ENCODE data around the gene CUX1.

DNA sequence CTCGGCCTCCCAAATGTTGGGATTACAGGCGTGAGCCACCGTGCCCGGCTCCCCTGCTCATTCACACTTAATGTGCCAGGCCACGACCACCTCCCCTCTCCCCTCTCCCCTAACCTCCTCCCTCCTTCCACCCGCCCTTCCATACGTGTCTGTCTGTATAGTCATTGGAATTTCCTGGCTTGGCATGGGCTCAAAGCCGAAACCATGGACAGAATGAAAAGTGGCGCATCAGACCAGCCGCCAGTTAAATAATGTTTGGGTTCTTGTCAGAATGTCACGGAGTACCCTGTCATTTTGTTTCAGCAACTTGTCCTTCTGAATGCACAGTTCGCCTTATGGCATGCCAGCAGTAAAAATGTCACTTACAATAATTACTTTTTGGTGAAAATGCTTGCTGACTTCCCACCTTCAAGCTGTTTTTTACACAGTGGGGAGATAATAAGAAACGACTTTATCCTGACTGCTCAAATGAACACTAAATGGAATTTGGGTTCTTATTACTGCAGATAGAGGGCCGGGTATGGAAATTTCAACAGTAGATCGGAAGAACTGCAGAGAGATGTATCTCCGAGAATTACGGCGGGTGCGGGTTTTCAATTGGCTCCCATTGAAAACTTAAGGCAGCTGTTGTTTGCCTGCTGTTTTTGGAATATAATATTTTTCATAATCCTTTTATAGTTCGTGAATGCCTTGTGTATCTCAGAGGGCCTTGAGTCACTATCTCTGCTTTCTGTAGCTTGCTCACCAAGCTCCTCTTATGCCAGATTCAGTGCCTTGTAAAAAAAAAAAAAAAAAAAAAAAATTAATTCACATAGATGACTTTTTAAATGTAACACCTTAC is 403.8 kb downstream of the CUX1 start:
- TF ChIP-seq, protein P1, sequence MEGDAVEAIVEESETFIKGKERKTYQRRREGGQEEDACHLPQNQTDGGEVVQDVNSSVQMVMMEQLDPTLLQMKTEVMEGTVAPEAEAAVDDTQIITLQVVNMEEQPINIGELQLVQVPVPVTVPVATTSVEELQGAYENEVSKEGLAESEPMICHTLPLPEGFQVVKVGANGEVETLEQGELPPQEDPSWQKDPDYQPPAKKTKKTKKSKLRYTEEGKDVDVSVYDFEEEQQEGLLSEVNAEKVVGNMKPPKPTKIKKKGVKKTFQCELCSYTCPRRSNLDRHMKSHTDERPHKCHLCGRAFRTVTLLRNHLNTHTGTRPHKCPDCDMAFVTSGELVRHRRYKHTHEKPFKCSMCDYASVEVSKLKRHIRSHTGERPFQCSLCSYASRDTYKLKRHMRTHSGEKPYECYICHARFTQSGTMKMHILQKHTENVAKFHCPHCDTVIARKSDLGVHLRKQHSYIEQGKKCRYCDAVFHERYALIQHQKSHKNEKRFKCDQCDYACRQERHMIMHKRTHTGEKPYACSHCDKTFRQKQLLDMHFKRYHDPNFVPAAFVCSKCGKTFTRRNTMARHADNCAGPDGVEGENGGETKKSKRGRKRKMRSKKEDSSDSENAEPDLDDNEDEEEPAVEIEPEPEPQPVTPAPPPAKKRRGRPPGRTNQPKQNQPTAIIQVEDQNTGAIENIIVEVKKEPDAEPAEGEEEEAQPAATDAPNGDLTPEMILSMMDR (IDR thresholded peaks at IDR 0.05): no peak
- TF ChIP-seq POLR2A (IDR thresholded peaks at IDR 0.05) (no peak), POLR2AphosphoS5 (IDR thresholded peaks at IDR 0.05) (no peak)

Data from breast epithelium (tissue), 3 donors.